COR-L47 (cell line): ENCODE measurements around the gene PP2D1.
"Not testable (repeated sequence)": the region's sequence is repeated elsewhere in the genome, so short reads cannot be mapped to it uniquely, and the experiment has no call there.

ENCODE experiments used
- DNase-seq: peaks from one replicate; lab custom pipeline; 2025; lab: John Stamatoyannopoulos, UW

The PP2D1 gene

GRCh38 chr3:19967208-19967607 is 44.9 kb downstream of the PP2D1 start:
- DNase-seq = no peak

GRCh38 chr3:19961960-19962359 is 50.1 kb downstream of the PP2D1 start:
- no peak for DNase-seq

DNA sequence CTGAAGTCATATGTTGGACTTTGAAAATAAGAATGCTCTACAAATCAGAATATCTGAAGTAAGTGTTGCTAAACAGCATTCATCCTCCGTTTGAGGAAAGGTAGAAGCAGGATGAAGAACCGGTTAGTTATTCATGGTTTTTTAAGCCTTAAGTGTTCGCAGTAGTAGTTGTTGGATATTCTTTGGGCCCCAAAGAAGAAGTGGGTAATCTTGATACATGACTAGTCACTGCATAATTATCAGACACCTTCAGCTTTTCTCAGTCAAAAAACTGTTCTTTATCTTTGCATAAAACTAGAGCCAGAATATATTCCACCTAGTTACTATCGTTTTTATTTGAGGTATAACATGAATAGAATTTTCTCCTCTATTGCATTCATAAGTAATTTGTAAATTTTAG is 51.4 kb downstream of the PP2D1 start:
- no peak for DNase-seq

DNA sequence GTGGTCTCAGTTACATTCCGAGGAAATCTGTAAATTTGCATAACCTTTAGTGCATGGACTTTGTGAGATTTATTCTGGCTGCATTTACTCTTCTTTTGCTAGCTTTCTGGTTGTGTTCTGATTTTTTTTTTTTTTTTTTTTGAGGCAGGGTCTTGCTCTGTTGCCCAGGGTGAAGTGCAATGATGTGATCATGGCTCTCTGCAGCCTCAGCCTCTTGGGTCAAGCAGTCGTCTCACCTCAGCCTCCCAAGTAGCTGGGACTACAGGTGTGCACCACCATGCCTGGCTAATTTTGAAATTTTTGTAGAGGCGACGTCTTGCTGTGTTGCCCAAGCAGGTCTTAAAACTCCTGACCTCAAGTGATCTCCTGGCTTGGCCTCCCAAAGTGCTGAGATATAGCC is 52.6 kb downstream of the PP2D1 start:
- no peak for DNase-seq

- not testable (repeated sequence) for DNase-seq
These were observed 54.7 kb downstream of the PP2D1 start for GRCh38 chr3:19957354-19957753.

DNA sequence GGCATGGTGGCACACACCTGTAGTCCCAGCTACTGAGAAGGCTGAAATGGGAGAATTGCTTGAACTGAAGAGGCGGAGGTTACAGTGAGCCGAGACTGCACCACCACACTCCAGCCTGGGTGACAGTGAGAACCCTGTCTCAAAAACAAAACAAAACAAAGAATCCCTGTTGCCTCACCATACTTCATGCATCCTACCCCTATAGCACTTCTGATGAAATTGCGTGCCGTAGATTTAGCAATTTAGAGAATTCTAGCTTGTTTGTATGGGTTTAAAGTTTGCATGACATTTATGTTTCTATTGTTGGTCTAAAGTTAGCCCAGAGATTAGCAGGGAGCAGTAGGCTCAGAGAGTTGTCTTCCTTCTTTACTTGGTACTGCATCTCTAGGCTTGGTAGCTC is 57.4 kb downstream of the PP2D1 start:
- no peak for DNase-seq

DNA sequence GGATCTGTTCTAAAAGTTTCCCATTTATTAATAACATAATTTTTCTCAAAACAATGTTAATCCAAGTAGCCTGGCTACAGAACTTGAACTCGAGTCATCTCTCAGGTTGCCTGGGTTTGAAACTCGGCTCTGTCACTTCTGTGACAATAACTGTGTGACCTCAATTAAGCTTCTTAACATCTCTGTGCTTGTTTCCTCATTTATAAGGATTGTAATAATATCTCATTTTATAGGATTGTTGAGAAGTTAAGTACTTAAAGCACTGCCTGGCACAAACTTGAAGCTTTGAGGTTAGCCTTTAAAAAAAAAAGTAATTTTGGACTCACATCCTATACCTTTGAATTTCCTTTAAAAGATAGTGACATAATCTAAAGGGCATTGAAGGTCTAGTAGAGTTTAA is 61.7 kb downstream of the PP2D1 start:
- DNase-seq = no peak

GRCh38 chr3:19948226-19948591 is 63.9 kb downstream of the PP2D1 start:
- no peak for DNase-seq

DNA sequence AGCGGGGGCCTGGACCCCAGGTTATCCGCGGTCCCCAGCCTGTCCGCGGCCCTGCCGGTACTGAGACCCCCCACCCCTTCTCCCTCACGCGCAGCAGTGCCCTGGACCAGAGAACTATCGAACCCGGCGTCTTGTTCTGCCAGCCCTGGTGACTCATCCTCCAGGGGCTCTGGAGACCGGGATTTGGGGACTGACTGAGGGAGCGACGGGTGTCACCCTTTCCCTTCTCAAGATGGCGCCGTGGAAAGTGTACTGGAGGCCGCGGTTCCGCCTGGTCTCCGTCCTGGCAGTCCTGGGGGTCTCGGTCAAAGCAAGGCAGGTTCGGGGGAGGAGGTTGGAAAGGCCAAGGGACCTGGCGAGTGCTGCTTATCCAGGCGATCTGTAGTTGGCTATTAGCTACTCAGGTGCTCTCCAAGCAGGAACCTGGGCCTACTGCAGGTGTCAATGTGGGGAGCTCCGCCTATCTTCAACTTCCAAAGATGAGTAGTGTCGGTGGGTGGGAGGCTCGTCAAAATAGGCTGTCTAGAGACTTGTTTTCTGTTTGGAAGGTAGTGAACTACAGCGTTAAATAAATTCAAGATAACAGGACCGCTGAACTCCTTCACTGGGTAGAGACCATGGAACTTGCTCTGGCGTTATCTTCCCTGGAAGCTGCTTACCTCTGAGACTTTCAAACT is 64.4 kb downstream of the PP2D1 start:
- DNase-seq = no peak

DNA sequence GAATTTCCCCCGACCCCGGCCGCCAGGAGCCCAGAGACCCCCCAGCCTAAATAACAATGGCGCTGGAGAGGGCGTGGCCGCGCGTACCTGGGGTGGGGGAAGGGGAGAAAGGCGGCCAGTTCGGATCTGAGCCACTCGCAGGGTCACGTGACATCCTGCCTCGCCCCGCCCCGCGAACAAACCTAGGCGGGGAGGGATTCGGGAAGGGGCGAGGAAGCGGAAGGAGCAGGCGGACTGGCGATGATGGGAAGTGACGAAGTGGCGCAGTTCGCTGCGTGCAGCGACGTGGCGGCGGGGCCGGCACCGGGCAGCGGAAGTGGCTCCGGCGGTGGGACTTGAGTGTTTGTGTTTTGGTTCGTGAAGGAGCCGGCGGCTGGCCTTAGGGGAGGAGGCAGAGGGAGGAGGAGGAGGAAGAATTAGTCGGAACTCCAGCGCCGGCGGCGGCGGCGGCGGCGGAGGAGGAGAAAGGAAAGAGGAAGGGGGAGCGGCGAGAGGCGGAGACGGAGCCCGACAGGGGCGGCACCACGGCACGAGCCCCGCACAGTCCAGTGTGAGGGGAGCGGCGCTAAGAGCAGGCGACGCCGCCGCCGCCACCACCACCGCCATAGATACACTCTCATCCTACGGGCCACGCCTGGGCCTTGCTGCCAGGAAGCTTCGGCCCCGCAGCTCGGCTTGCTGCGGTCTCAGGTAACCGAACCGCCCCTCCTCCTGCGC is 65.1 kb downstream of the PP2D1 start, which contains the start of gene RAB5A:
Gene RAB5A, plus strand, starts transcription at position 266 of the 717 bp plus-strand sequence. CDS start 3,802 bp downstream, outside the sequence.
- DNase-seq = peak; percentile 83

- DNase-seq = no peak
These were observed 65.9 kb downstream of the PP2D1 start for GRCh38 chr3:19945969-19946831.

- DNase-seq = no peak
These were observed 66.5 kb downstream of the PP2D1 start for GRCh38 chr3:19945534-19945933.

DNA sequence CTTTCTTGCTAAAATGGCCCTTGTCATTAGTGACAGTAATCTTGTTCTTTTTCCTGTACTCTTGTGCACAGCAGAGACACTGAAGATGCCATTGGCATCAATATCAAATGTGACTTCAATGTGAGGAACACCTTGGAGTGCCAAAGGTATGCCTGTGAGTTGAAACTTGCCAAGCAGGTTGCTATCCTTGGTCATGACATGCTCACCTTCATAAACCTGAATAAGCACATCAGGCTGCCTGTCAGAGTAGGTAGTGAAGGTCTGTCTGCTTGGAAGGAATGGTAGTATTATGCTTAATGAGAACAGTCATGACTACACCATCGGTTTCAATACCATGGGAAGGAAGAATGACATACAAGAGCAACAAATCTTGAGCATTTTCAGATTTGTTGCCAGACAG is 71.4 kb downstream of the PP2D1 start:
- no peak for DNase-seq

DNA sequence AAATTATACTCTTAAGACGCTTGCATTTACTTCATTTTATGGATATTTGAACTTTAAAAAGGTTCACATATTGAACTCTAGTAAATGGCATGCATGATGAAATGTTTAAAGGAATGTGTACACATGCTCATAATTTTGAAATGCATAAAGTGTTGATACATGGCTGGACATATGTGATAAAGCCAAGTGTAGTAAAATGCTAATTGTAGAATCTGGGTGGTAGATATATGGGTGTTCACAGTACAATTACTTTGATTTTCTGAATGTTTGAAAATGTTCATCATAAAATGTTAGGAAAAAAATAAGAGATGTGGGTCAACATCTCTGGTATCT is 73.8 kb downstream of the PP2D1 start:
- no peak for DNase-seq

- DNase-seq = no peak
These were observed 74.4 kb downstream of the PP2D1 start for GRCh38 chr3:19937459-19938294.
